KMS-11 (cell line): ENCODE data around the gene RGS7.

Source experiments
- H2AFZ ChIP-seq: fragments of 200-600 bp; sonication (generic); 2 replicates; pipeline ENCODE4 v1.6.1; 2016; ENCODE audit warnings: antibody characterized with exemption, mixed run types, low read depth
- H3K27ac ChIP-seq: fragments of 200-600 bp; sonication (generic); 2 replicates; pipeline ENCODE4 v1.6.1; 2016; ENCODE audit warnings: mild to moderate bottlenecking, mixed run types
- H3K27me3 ChIP-seq: fragments of 200-600 bp; sonication (generic); 2 replicates; pipeline ENCODE4 v1.6.1; 2017; ENCODE audit warnings: mild to moderate bottlenecking, low read depth, mixed run types, moderate library complexity; ENCODE audit not compliant: insufficient read depth
- H3K36me3 ChIP-seq: fragments of 200-600 bp; sonication (generic); 2 replicates; pipeline ENCODE4 v1.6.1; 2017; ENCODE audit warnings: mild to moderate bottlenecking, mixed run types; ENCODE audit not compliant: insufficient read depth
- H3K4me1 ChIP-seq: fragments of 200-600 bp; sonication (generic); 2 replicates; pipeline ENCODE4 v1.6.1; 2016; ENCODE audit warnings: mild to moderate bottlenecking, low read depth, mixed run types; ENCODE audit not compliant: poor library complexity, severe bottlenecking
- H3K4me2 ChIP-seq: fragments of 200-600 bp; sonication (generic); 2 replicates; pipeline ENCODE4 v1.7.0; 2016; ENCODE audit warnings: mild to moderate bottlenecking, mixed run types
- H3K4me3 ChIP-seq: fragments of 200-600 bp; sonication (generic); IDR thresholded peaks from 2 replicates; pipeline ENCODE4 v1.6.1; 2017; ENCODE audit warnings: low read depth, low read length, mixed read lengths; ENCODE audit not compliant: insufficient read depth
- H3K79me2 ChIP-seq: fragments of 200-600 bp; sonication (generic); 2 replicates; pipeline ENCODE4 v1.6.1; 2016; ENCODE audit warnings: low read depth, mixed run types; ENCODE audit not compliant: insufficient read depth
- H3K9ac ChIP-seq: fragments of 200-600 bp; sonication (generic); 2 replicates; pipeline ENCODE4 v1.6.1; 2016; ENCODE audit warnings: mild to moderate bottlenecking, mixed run types
- H4K20me1 ChIP-seq: fragments of 200-600 bp; sonication (generic); 2 replicates; pipeline ENCODE4 v1.6.1; 2016; ENCODE audit warnings: mild to moderate bottlenecking, mixed run types; ENCODE audit not compliant: insufficient read depth
- TF ChIP-seq, protein P1 (sequence below): fragments of 200-600 bp; sonication (generic); conservative IDR thresholded peaks from 2 replicates; pipeline ENCODE4 v1.6.1; 2017; ENCODE audit warnings: low read depth, mild to moderate bottlenecking, antibody characterized with exemption, low read length, moderate library complexity, mixed read lengths

The RGS7 gene

DNA sequence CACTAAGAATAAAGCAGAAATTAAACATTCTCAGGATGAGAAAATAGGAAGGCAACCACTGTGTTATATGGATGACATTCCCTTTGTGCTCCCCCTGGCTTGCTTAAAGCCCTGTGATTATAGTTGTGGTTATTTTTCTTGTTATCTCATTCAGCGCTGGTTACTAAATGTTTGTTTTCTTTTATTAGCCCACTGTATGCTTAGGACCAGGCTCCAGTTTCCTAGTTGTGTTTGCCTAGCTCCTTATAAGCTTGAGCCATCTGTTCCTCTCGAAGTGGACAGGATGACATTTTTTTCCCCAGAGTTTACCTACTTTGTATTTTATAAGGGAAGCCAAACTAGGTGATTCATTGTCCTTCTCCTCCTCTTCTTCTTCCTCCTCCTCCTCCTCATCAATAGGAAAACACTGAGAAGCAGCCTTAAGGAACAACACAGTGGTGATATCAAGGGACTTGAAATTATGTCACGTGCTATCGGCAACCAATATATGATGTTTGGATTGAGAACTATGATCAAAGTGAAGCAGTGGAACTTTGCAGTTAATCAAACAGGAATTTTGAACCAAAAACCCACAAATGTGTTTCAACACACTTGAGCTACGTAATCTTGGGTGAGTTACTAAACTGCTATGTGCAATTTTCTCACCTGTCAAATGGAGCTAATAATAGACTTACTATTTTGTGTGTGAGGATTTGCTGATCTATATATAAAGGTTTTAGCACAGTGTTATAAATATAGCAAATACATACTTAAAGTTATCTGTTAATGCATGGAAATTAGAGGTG is 35.1 kb upstream of the RGS7 start:
- Histone ChIP-seq H3K79me2 (no peaks in the 10 kb centered on the region), H4K20me1 (no peaks in the 10 kb centered on the region), H3K9ac (no peak overlapping the region), H3K4me3 (no peak overlapping the region), H3K36me3 (no peaks in the 10 kb centered on the region), H3K27ac (no peak overlapping the region), H3K27me3 (no peaks in the 10 kb centered on the region), H2AFZ (no peak overlapping the region), H3K4me1 (no peaks in the 10 kb centered on the region), H3K4me2 (no peak overlapping the region)
- TF ChIP-seq, protein P1, sequence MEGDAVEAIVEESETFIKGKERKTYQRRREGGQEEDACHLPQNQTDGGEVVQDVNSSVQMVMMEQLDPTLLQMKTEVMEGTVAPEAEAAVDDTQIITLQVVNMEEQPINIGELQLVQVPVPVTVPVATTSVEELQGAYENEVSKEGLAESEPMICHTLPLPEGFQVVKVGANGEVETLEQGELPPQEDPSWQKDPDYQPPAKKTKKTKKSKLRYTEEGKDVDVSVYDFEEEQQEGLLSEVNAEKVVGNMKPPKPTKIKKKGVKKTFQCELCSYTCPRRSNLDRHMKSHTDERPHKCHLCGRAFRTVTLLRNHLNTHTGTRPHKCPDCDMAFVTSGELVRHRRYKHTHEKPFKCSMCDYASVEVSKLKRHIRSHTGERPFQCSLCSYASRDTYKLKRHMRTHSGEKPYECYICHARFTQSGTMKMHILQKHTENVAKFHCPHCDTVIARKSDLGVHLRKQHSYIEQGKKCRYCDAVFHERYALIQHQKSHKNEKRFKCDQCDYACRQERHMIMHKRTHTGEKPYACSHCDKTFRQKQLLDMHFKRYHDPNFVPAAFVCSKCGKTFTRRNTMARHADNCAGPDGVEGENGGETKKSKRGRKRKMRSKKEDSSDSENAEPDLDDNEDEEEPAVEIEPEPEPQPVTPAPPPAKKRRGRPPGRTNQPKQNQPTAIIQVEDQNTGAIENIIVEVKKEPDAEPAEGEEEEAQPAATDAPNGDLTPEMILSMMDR = no peak

DNA sequence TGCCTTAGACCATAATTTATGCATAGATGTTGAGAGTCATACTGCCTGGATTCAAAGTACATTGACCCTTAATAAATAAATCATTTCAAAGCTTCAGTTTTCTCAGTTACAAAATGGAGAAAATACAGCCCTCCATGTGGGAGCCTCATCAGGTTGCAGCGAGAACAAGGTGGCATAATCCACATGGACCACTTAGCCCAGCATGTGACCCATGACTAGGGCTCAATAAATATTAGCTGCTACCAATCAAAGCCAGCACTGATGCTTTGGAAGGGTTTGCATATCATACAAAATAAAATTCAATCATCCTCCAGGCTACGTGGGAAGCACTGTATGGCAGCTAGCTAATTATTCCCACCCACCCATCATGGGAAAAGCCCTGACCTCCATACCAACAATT is 33.5 kb upstream of the RGS7 start:
- Histone ChIP-seq H3K4me3 (no peak overlapping the region), H3K79me2 (no peaks in the 10 kb centered on the region)
- TF ChIP-seq, protein P1 = no peak

DNA sequence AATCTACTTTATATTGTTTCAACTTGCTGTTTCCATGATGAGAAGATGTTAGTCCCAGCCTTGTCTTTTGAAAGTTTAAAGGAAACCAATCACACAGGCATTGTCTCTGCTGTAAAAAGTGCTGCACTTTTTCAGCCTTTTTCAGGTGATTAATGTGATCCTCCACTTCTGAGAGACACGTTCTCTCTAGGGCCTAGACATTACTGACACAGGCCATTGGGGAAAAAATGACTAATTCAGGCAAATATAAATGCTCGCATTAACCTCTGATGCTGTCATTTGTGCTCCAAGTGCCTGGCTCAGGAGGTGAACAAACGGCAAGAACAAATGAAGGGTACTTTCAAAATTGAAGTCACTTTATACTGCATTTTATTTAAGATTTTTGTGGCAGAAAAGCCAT is 32.4 kb upstream of the RGS7 start:
- TF ChIP-seq, protein P1 = no peak
- no peak overlapping the region for H3K4me3 ChIP-seq
- no peak overlapping the region for H3K4me2 ChIP-seq
- no peaks in the 10 kb centered on the region for H4K20me1 ChIP-seq
- H3K79me2 ChIP-seq = no peaks in the 10 kb centered on the region
- H3K9ac ChIP-seq = no peak overlapping the region
- H3K36me3 ChIP-seq = no peaks in the 10 kb centered on the region
- H3K4me1 ChIP-seq = no peaks in the 10 kb centered on the region
- H3K27me3 ChIP-seq = no peaks in the 10 kb centered on the region
- H3K27ac ChIP-seq = no peak overlapping the region
- H2AFZ ChIP-seq = no peak overlapping the region

More for the DNA sequence above, 33.5 kb upstream of the RGS7 start:
- H3K36me3 ChIP-seq = no peaks in the 10 kb centered on the region
- H3K9ac ChIP-seq = no peak overlapping the region
- H4K20me1 ChIP-seq = no peaks in the 10 kb centered on the region
- H3K27me3 ChIP-seq = no peaks in the 10 kb centered on the region
- H2AFZ ChIP-seq = no peak overlapping the region
- H3K4me1 ChIP-seq = no peaks in the 10 kb centered on the region
- no peak overlapping the region for H3K27ac ChIP-seq
- H3K4me2 ChIP-seq = no peak overlapping the region

DNA sequence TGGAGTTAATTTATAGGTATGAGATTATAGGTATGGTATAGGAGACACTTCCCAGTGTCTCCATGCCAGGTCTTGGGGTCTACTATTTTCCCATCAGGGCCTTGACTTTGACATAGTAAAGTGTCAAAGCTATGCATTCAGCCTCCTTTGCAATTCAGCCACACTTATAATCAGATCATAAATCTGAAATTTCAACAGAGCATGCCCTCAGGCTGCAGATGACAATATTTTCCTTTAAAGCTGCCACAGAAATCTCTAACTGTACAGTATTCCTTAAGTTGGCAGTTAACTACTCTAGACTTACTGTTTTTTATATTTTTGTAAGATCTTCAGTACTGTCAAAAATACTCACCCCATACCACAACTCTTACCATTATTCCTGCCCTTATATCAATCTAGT is 30.2 kb upstream of the RGS7 start:
- H3K9ac ChIP-seq = no peak overlapping the region
- no peaks in the 10 kb centered on the region for H3K36me3 ChIP-seq
- no peaks in the 10 kb centered on the region for H3K4me1 ChIP-seq
- no peaks in the 10 kb centered on the region for H3K79me2 ChIP-seq
- no peak overlapping the region for H2AFZ ChIP-seq
- no peaks in the 10 kb centered on the region for H3K27me3 ChIP-seq
- no peak overlapping the region for H3K4me3 ChIP-seq
- H3K27ac ChIP-seq = no peak overlapping the region
- H4K20me1 ChIP-seq = no peaks in the 10 kb centered on the region
- TF ChIP-seq, protein P1 = no peak
- no peak overlapping the region for H3K4me2 ChIP-seq
